Loucy (cell line): ENCODE data around the gene TSC22D3.
"Not testable (repeated sequence)": the region's sequence is repeated elsewhere in the genome, so short reads cannot be mapped to it uniquely, and the experiment has no call there.

Source experiments
- H2AFZ ChIP-seq: fragments of 200-600 bp; sonication (generic); 2 replicates; pipeline ENCODE4 v1.6.0; 2016; ENCODE audit warnings: antibody characterized with exemption, mild to moderate bottlenecking, low read length, moderate library complexity
- H3F3A ChIP-seq: fragments of 200-600 bp; 2 replicates; pipeline ENCODE4 v1.6.0; 2016; ENCODE audit warnings: antibody characterized with exemption, low read depth, mild to moderate bottlenecking
- H3K27me3 ChIP-seq: fragments of 200-600 bp; sonication (generic); 2 replicates; pipeline ENCODE4 v1.6.1; 2014; ENCODE audit warnings: low read length, mild to moderate bottlenecking; ENCODE audit not compliant: insufficient read depth, poor library complexity, severe bottlenecking
- H3K36me3 ChIP-seq: fragments of 200-600 bp; sonication (generic); 2 replicates; pipeline ENCODE4 v1.6.1; 2016; ENCODE audit warnings: low read length; ENCODE audit not compliant: insufficient read depth
- H3K4me1 ChIP-seq: fragments of 200-600 bp; sonication (generic); 2 replicates; pipeline ENCODE4 v1.5.1; 2014; ENCODE audit warnings: low read length, mild to moderate bottlenecking; ENCODE audit not compliant: insufficient read depth, poor library complexity, severe bottlenecking
- H3K4me2 ChIP-seq: fragments of 200-600 bp; sonication (generic); 2 replicates; pipeline ENCODE4 v1.6.0; 2014; ENCODE audit warnings: antibody characterized with exemption, low read length, low read depth, mild to moderate bottlenecking; ENCODE audit not compliant: poor library complexity, severe bottlenecking
- H3K4me3 ChIP-seq: fragments of 200-600 bp; sonication (generic); 2 replicates; pipeline ENCODE4 v1.5.1; 2014; ENCODE audit warnings: low read length, mild to moderate bottlenecking, mixed read lengths; ENCODE audit not compliant: poor library complexity, severe bottlenecking
- H3K79me2 ChIP-seq: fragments of 200-600 bp; sonication (generic); 2 replicates; pipeline ENCODE4 v1.6.1; 2014; ENCODE audit warnings: low read length; ENCODE audit not compliant: insufficient read depth
- H3K9ac ChIP-seq: fragments of 200-600 bp; sonication (generic); 2 replicates; pipeline ENCODE4 v1.6.0; 2014; ENCODE audit warnings: mild to moderate bottlenecking, low read depth, low read length, moderate library complexity; ENCODE audit not compliant: poor library complexity, severe bottlenecking
- H3K9me2 ChIP-seq: fragments of 200-600 bp; sonication (generic); replicated peaks from 2 replicates; pipeline ENCODE4 v1.6.1; 2016; ENCODE audit warnings: low read depth, low read length, mixed read lengths
- H3K9me3 ChIP-seq: fragments of 200-600 bp; sonication (generic); 2 replicates; pipeline ENCODE4 v1.6.1; 2014; ENCODE audit warnings: mild to moderate bottlenecking, antibody characterized with exemption, low read length, low read depth; ENCODE audit not compliant: insufficient read depth
- H4K20me1 ChIP-seq: fragments of 200-600 bp; sonication (generic); 2 replicates; pipeline ENCODE4 v1.6.0; 2014; ENCODE audit warnings: antibody characterized with exemption, low read length, mild to moderate bottlenecking; ENCODE audit not compliant: insufficient read depth, poor library complexity, severe bottlenecking
- EZH2phosphoT487 ChIP-seq: fragments of 200-600 bp; IDR thresholded peaks from 2 replicates; pipeline ENCODE4 v1.6.1; 2018; ENCODE audit warnings: antibody characterized with exemption, mild to moderate bottlenecking, moderate library complexity, borderline replicate concordance
- TF ChIP-seq, protein P1 (sequence below): fragments of 200-600 bp; sonication (generic); conservative IDR thresholded peaks from 2 replicates; pipeline ENCODE4 v1.5.1; 2014; ENCODE audit warnings: mild to moderate bottlenecking, antibody characterized with exemption, low read length

Gene TSC22D3

GRCh38 chrX:107818900-107819521, 43.4 kb upstream of the TSC22D3 start:
- Histone ChIP-seq H3K9me3 (no peaks in the 10 kb centered on the region; the same call in 1 of the 2 replicates), H3K4me1 (no peaks in the 10 kb centered on the region), H4K20me1 (no peaks in the 10 kb centered on the region), H3K27me3 (no peaks in the 10 kb centered on the region), H3F3A (no peaks in the 10 kb centered on the region), H3K9ac (no peak overlapping the region), H3K9me2 (no peaks in the 10 kb centered on the region), H2AFZ (no peak overlapping the region), H3K36me3 (no peaks in the 10 kb centered on the region), H3K4me2 (no peak overlapping the region), H3K79me2 (no peaks in the 10 kb centered on the region), H3K4me3 (no peak overlapping the region)
- TF ChIP-seq, protein P1, sequence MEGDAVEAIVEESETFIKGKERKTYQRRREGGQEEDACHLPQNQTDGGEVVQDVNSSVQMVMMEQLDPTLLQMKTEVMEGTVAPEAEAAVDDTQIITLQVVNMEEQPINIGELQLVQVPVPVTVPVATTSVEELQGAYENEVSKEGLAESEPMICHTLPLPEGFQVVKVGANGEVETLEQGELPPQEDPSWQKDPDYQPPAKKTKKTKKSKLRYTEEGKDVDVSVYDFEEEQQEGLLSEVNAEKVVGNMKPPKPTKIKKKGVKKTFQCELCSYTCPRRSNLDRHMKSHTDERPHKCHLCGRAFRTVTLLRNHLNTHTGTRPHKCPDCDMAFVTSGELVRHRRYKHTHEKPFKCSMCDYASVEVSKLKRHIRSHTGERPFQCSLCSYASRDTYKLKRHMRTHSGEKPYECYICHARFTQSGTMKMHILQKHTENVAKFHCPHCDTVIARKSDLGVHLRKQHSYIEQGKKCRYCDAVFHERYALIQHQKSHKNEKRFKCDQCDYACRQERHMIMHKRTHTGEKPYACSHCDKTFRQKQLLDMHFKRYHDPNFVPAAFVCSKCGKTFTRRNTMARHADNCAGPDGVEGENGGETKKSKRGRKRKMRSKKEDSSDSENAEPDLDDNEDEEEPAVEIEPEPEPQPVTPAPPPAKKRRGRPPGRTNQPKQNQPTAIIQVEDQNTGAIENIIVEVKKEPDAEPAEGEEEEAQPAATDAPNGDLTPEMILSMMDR = no peak
- no peak for TF ChIP-seq EZH2phosphoT487

DNA sequence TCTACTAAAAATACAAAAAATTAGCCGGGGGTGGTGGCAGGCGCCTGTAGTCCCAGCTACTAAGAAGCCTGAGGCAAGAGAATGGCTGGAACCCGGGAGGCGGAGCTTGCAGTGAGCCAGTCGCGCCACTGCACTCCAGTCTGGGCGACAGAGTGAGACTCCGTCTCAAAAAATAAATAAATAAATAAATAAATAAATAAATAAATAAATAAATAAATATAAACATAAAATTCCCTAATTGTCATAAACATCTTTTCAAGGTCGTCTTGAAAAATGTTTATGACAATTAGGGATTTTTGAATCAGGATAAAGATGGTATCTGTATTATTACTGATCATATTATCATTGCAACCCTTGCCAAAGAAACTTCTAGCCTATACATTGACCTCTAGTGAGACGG, 34.5 kb upstream of the TSC22D3 start:
- H2AFZ ChIP-seq, H4K20me1 ChIP-seq, H3K4me3 ChIP-seq, H3K36me3 ChIP-seq, H3K79me2 ChIP-seq, H3F3A ChIP-seq, H3K9me2 ChIP-seq, H3K4me1 ChIP-seq, H3K9ac ChIP-seq, H3K4me2 ChIP-seq, H3K9me3 ChIP-seq, H3K27me3 ChIP-seq: not testable (repeated sequence)

GRCh38 chrX:107805179-107805578, 29.6 kb upstream of the TSC22D3 start:
- H3K4me2 ChIP-seq = no peak overlapping the region
- no peaks in the 10 kb centered on the region for H3K27me3 ChIP-seq
- no peak overlapping the region for H3K9ac ChIP-seq
- no peaks in the 10 kb centered on the region for H3K36me3 ChIP-seq
- no peaks in the 10 kb centered on the region for H3K9me2 ChIP-seq
- TF ChIP-seq EZH2phosphoT487 = no peak
- TF ChIP-seq, protein P1 = no peak
- H3K9me3 ChIP-seq = no peaks in the 10 kb centered on the region
- H3F3A ChIP-seq = no peaks in the 10 kb centered on the region
- H2AFZ ChIP-seq = no peak overlapping the region
- no peaks in the 10 kb centered on the region for H3K79me2 ChIP-seq
- no peaks in the 10 kb centered on the region for H3K4me1 ChIP-seq
- no peak overlapping the region for H3K4me3 ChIP-seq
- no peaks in the 10 kb centered on the region for H4K20me1 ChIP-seq

- H3K9me2 ChIP-seq = no peaks in the 10 kb centered on the region
- no peaks in the 10 kb centered on the region for H3F3A ChIP-seq
- no peaks in the 10 kb centered on the region for H3K4me1 ChIP-seq
- no peak for TF ChIP-seq EZH2phosphoT487
- TF ChIP-seq, protein P1 = no peak
- no peak overlapping the region for H3K4me2 ChIP-seq
- H3K9me3 ChIP-seq = no peaks in the 10 kb centered on the region
- no peak overlapping the region for H2AFZ ChIP-seq
- no peak overlapping the region for H3K9ac ChIP-seq
- no peaks in the 10 kb centered on the region for H3K79me2 ChIP-seq
- H3K4me3 ChIP-seq = no peak overlapping the region
- H3K27me3 ChIP-seq = no peaks in the 10 kb centered on the region
- H4K20me1 ChIP-seq = no peaks in the 10 kb centered on the region
- no peaks in the 10 kb centered on the region for H3K36me3 ChIP-seq
Measured at GRCh38 chrX:107804427-107804826, 28.8 kb upstream of the TSC22D3 start.
